ENCODE data around the gene FKBP5.
"Not testable (repeated sequence)": the region's sequence is repeated elsewhere in the genome, so short reads cannot be mapped to it uniquely, and the experiment has no call there.

Gene FKBP5

DNA sequence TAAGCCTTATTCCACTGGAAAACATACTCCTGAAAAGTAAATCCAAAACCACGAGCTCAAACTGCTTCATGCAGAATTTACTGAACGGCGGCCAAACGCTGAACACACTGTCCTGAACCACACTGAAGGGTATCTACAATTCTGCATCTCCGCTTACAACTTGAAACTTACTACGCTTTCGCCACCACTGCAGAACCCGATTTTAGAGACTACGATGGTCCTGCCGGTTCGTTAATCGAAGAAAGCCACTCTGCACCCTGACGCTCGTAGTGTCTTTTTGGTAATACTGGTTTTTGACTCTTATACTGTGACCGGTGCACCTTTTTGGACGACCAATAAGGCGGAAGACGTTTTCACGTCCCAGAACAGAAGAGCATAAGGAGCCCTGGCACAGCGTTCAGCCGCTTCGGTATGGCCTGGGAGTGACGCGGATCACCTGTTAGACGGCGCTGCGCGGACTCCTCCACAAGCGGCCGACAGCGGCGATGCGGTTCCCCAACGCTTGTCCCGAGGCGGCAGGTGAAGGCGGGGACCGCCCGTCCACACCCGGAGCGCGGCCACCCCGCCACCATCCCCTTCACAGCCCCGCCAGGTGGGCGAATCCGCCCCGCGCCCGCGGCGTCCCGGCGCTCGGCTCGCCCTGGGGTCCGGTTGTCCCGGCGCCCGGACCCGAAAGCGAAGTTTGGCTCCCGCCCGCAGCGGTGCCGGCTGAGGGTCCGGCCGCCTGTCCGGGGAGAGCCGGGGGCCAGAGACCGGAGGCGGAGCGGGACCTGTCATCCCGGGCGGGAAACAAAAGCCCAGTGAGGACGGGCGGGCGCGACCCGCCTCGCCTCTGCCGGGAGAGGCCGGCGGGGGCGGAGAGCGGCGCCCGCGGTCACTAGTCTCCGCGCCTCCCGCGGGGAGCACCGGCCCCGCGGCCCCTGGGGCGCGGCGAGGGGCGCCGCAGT lies 784 bp downstream of the FKBP5 start:
- DNase-seq = no peak

DNA sequence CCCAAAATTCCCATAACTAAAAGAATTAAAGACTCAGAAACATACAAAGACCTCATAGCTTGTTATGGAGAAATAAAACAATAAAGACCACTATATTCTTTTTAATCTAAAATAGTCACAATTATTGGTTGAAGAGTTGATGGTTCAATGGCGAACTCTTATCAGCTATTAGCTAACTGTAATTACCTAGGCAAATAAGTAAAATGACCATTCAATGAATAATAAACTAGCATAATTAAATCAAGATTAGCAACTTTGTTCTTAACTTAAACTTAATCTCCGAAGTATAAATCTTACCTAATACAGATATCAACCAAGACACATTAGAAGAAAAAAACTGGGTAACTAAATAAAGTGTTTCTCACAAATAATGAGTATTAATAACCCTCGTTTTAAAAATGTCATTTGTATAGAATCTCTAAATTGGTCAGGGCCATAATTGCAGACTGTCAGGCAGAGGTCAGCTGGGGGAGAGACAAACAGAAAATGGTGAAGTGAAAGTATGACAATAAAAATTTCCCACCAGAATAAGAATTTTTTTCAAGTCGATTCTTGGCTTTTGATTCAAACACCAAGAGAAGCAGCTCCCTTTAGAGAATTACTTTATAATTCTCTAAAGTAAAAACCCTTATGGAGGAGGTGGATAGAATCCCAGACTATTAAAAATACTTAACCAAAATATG lies 1.7 kb downstream of the FKBP5 start:
- DNase-seq = no peak

DNA sequence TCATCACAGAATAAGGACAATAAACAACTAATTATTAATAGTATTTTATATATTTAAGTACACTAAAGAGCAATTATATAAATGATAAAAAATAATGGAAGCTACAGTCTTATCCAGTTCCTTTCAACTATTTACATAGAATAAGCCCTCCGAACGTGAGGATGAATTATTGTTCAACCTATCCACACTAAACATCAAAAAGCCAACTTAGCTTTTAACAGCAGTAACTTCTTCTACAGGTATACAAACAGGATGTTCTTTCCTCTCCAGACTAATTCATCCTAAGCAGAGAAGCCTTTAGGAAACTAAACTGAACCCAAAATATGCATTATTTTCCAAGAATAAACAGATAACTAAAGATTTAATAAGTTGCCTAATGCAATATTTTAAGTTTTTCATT lies 2.3 kb downstream of the FKBP5 start:
- DNase-seq = no peak

DNA sequence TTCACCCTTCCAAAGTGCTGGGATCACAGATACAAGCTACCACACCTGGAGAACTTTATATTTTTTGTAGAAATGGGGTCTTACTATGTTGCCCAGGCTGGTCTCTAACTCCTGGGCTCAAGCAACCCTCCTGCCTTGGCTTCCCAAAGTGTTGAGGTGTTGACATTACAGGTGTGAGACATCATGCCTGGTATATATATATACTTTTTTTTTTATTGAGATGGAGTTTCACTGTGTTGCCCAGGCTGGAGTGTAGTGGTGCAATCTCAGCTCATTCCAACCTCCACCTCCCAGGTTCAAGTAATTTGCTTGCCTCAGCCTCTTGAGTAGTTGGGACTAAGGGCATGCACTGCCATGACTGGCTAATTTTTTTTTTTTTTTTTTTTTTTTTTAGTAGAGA lies 5.4 kb downstream of the FKBP5 start:
- no peak for DNase-seq

DNA sequence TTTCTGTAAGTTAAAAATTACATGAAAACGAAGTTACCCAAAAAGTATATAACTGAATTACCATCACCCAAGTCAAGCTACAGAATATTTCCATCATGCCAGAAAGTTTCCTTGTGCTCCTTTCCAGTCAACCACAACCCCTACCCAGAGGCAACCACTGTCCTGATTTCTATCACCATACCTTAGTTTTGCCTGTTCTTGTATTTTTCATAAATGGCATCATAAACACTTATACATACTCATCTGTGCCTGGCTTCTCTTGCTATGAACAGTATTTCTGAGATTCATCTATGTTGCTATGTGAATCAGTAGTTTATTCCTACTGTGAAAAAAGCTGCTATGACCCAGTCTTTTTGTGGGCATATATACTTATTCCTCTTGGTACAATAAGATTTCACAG lies 7.4 kb downstream of the FKBP5 start:
- DNase-seq = no peak

DNA sequence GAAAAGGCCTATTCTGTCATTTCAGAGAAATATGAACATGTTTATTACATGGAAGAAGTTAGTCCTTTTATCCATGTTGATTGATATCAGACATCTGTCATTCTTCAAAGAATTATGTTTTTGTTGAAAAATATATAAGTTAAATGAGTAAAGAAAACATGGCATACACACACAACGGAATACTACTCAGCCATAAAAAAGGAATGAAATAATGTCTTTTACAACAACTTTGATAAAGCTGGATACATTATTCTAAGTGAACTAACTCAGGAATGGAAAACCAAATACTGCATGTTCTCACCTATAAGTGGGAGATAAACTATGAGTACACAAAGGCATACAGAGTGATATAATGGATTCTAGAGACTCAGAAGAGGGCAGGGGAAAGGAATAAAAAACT lies 9.3 kb downstream of the FKBP5 start:
- no peak for DNase-seq

DNA sequence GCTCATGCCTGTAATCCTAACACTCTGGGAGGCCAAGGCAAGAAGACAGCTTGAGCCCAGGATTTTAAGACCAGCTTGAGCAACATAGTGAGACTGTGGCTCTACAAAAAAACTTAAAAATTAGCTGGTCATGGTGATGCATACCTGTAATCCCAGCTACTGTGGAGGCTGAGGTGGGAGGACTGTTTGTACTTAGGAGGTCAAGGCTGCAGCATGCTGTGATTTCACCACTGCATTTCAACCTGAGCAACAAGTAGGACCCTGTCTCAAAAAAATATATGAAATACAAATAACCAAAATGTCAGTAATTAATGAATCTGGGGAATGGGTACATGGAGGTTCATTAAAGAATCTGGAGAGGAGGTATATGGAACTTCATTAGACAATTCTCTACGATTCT lies 9.9 kb downstream of the FKBP5 start:
- DNase-seq = no peak

DNA sequence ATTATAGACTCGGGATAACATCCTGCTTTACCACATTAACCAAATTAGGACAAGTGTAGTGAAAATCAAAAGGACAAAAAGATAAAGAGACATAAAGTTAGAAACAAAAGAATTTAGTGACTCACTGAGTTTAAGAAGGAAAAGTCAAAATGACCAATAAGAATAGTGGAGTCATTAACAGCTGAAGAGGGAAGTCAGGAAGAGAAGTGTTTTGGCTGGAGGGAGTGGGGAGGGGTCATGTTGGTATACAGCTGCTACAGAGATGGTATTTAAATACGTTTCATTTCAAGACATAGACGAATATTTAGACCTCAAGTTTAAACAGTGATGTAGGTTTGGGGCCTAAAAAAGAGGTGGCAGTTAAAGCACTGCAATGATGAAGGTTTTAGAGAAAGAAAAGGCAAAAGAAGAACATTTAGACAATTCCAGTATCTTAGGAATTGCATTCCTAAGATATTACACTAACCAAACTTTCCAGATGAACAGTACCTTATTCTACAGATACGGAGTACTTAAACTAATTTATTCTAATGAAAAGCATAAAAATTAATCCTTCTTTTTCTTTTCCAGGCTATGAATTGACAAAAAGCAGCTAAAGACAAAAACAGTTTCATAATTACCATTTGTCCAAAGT lies 10.6 kb downstream of the FKBP5 start:
- DNase-seq = no peak

DNA sequence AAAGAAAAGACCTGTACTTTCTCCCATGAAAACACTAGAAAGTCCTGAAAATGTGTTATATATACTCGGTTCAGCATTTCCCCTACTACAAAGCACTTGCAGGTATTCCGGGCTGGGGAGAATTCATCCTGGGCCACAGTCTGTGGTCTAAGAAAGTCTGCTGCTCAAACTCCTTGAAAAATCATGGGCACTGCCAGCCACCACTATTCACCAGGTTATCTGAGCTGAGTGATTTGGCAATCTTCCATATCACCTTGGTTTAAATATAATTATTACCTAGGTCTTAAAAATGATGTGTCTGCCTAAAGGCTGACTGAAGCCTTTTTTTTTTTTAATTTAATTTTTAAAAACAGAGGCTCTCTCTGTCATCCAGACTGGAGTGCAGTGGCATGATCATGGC lies 11.3 kb downstream of the FKBP5 start:
- no peak for DNase-seq

DNA sequence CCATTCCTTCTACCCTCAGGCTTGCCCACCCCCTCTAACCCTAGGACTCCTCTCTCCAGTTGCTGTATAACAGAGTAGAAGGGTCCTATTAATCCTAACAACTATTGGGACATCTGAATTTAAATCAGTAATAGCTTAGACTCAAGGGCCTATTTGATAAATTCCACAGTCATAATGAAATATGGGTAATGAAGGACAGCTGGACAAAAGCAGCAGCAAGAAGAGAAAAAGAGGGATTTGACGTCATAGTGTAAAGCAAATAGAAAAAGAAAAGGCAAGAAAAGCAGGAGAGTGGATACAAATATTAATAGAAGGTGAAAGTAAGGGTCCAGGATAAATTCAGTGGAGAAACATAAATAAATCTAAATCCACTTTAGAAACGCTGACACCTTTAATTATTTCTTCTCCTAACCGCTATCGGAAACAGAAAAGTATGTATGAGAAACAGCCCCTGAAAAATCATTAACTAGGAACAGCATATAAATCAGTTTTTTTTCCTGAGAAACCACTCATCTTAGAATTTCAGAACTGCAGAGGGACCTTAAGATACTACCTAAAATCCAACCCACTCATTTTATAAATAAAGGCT lies 12.8 kb downstream of the FKBP5 start:
- no peak for DNase-seq

DNA sequence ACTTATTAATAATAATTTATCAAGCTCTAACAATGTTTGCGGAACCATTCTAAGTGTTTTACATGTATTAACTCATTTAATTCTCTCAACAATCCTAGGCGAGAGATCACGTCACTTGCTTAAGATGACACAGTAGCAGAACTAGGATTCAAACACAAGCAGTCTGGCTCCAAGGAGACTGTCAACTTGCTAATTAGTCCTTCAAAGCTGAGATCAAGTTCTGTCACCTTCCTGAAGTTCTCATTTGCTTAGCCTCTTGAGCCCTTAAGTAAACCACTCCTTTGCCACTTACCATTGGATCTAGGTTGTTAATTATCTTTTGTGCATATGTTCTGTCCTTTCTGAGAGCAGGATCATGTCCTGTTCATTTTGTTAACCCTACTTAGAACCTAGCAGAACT lies 14.1 kb downstream of the FKBP5 start:
- DNase-seq = no peak

DNA sequence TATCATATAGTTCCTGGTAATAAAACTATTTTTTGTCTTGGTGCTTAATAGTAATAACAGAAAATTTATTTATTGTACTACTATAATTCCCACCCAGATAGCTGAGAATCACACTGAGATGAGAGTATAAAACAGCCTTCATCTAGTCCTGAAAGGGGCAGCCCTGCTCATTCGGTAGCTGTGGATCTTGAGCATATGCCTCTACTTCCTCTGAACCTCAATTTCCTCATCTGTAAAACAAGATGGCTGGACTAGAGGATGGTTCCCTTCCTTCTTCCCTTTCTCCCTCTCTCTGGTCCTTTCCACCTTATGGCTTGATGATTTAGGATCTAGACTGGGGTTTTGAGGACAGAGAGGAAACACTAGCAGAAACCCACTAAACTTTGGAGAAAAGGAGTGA lies 15.0 kb downstream of the FKBP5 start:
- no peak for DNase-seq

DNA sequence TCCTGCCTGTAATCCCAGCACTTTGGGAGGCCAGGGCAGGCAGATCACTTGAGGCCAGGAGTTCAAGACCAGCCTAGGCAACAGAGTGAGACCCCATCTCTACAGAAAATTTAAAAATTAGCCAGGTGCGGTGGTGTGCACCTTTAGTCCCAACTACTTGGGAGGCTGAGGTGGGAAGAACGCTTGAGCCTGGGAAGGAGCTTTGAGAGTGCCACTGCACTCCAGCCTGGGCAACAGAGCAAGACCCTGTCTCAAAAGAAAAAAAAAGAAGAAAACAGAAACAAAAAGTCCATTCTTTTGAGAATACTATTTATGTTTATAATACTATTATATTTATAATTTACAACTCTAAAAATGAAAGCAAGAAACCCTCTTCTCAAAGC lies 15.4 kb downstream of the FKBP5 start:
- not testable (repeated sequence) for DNase-seq

DNA sequence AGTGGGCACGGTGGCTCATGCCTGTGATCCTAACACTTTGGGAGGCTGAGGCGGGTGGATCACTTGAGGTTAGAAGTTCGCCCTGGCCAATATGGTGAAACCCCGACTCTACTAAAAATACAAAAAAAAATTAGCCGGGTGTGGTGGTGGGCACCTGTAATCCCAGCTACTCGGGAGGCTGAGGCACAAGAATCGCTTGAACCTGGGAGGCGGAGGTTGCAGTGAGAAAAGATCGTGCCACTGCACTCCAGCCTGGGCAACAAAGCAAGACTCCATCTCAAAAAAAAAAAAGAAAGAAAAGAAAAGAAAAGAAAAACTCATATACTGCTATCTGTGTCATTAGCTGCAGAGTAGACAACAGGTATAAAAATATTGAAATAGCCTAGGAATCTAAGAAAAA lies 18.3 kb downstream of the FKBP5 start:
- not testable (repeated sequence) for DNase-seq

DNA sequence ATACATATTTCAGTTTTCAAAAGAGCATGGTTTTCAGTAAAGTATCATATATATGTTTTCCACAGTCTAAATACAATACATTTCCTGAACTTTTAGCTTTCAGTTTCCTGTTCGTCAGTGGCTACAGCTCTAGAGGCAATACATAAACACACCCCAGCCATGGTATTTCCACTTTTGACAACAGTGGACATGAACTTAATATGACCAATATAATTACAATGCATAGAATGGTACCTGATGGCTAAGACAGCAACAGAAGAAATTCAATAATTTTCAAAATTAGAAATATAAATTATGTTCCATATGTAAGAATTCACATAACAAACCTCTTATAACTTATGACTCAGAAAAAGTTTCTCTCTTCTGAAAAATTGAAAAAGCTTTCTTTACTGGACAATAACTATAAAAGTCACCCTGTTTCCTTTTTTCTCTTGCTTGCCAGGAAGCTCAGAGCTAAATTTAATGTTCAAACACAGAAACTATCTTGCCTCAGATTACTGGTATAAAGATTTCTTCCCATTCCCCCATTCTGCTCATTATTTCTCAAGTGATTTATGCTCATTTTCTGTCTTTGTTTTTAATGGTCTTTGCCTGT lies 19.2 kb downstream of the FKBP5 start:
- no peak for DNase-seq

DNA sequence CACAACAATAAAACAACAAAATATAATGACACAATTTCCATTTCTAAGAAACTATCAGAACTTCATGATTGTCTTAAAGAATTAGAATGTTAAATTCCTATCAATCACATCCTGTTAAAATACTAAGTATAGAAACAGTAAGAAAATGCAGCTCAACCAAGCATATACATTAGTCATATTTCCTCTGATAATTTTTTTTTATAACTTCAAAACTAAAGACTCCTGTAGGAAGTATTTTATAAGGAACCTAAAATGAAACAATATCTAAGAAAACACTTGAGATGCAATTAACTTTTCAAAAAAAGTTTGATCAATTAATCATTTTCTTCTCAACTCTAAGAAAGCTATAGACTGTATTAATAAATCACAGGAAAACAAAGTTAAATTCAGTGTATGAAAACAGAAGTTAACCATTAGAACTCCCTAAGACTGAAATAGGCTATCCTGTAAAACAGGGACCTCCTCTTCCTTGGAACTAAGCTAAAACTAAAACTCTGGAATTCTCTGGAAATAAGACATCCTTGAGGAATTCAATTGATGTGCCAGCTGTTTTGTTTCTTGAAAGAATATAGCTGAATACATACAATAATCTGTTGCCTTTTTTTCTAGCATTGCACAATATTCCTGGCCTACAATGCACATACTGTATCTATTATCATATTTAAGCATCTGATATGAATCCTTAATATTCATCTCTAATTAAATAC lies 19.8 kb downstream of the FKBP5 start:
- DNase-seq = no peak

DNA sequence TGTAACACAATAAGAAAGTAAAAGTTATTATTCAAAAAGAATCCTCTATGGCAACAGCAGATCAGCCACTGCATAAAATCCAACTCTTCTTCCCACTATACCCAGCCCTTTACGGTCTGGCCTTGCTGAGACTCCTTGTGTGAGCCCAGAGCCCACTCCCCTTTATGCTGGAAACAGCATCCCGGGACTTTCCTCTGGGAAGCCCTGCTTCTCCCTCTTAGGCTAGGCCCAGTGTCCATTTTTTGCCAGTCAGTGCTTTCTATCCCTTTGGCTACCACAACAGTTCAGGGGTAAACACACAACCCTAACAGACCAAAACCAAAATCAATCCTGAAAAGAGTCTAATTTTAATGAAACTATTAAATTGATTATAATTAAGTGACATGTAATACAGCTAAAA lies 20.6 kb downstream of the FKBP5 start:
- no peak for DNase-seq

DNA sequence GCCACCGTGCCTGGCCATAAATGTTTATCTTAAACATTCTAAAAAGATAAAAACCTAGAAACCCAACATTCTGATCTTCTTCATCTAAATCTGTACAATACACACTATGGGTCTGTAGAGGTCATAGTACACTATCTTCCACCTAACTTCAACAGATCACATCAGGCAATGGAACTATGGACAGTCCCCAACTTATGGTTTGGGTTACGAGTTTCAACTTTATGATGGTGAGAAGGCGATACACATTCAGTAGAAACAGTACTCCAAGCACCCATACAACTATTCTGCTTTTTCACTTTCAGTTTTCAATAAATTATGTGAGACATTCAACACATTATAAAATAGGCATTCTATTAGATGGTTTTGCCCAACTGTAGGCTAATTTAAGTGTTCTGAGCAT lies 23.1 kb downstream of the FKBP5 start:
- no peak for DNase-seq

DNA sequence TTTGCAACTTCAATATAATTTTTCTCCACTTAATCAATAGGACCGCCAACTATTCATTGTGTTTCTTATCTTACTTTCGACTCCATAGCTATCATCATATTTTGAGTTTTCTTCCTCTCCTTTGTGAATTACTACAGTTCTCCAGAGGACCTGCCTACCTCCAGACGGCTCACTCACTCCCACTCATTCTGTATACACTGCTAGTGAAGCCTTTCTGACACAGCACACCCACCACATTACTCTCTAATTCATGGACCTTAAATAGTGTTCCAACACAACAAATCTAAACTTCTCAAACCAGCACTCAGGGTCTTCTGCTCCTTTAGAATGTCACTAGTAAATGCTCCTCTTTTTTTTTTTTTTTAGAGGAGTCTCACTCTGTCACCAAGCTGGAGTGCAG lies 23.8 kb downstream of the FKBP5 start:
- DNase-seq = no peak

DNA sequence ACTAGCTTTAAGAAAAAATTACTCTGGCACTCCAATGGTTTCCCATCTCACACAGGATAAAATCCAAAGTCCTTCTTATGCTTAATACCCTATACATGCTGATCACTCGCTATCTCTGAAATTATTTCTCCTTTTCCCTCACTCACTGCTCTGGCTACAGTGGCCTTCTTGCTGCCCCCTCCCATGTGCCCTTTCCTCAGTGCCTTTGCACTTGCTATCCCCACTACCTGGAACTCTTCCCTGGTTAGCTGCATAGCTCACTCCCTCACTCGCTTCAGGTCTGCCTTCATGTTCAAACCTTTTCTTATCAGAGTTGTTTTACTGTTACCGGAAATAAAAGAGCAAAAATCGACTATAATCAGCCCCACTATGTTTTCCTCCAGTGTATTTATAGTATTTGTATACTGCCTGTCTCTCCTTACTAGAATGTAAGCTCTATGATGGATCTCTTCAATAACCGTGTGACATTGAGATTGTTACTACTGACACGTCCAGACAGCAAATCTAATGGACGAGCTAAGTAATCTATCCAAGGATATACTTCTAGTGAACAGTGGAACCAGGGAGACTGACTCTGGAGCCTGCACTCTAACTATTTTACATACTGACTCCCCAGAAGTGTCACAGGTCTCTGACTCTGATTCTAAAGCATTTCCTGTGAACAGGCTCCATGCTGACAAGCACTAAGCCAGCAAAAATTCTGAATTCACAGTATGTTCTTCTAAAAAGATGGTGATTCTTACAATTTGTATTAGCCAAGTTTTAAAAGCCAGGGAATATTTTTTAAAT lies 25.1 kb downstream of the FKBP5 start:
- DNase-seq = no peak

DNA sequence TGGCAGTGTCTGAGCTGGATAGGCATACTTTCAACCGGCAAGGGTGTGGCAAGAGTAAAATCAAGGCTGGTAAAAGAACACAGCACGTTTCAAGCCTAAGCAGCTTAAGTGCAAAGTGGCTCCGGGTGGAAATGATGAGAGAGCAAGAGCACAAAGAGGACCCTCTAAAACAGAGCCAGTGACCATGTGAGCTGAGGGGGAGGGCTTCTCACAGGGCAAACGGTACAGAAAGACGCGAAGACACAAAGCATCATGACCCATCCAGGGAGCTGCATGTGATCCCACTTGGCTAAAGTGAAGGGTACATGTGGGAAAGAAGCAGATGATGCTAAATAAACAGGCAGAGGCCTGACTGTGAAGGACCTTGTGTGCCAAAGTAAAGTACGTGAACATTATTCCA lies 25.7 kb downstream of the FKBP5 start:
- no peak for DNase-seq

DNA sequence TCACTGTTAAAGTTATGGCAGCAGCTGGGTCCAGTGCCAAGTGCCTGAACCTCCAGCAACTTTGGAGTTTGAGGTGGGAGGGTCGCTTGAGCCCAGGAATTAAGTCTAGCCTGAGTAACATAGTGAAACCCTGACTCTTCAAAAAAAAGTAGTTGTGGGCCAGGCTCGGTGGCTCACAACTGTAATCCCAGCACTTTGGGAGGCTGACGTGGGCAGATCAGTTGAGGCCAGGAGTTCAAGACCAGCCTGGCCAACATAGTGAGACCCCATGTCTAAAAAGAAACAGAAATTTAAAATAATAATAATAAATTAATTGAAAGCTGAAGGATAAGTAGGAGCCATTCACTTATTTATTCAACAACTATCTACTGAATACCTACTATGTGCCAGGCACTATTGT lies 33.8 kb downstream of the FKBP5 start:
- DNase-seq = no peak
